ENCODE data around the gene CORIN. TPM values are rescaled to one million over a fixed set of nuclear protein-coding genes. Genes with fewer than 3 reads are reported as not detected.
"Not testable (repeated sequence)": the region's sequence is repeated elsewhere in the genome, so short reads cannot be mapped to it uniquely, and the experiment has no call there.

The CORIN gene
- total RNA-seq, 1 donor from 2014 or later: 2.1 TPM

DNA sequence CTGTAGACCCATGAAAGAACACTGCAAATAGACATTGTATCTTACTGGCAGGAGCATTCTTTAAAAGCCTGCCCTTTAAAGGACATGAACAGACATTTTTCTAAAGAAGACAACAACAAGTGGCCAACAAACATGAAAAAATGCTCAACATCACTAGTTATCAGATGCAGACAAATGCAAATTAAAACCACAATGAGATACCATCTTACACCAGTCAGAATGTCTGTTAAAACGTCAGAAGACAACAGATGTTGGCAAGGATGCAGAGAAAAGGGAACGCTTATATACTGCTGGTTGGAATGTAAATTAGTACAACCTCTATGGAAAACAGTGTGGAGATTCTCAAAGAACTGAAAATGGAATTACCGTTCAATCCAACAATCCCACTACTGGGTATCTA is 275.6 kb downstream of the CORIN start:
- DNase-seq (ENCODE audit: low spot score): no peak
- Mint-ChIP-seq H3K4me3 (ENCODE audit: unreplicated experiment) (no peak overlapping the region), H3K9me3 (ENCODE audit: low read depth) (no peaks in the 10 kb centered on the region), H3K4me1 (ENCODE audit: low read depth) (peaks cover 16% of the 10 kb centered on the region), H3K36me3 (ENCODE audit: low read depth) (peaks cover 25% of the 10 kb centered on the region), H3K27ac (ENCODE audit: unreplicated experiment) (no peak overlapping the region), H3K27me3 (ENCODE audit: low read depth) (no peaks in the 10 kb centered on the region)
- TF ChIP-seq, protein P1, sequence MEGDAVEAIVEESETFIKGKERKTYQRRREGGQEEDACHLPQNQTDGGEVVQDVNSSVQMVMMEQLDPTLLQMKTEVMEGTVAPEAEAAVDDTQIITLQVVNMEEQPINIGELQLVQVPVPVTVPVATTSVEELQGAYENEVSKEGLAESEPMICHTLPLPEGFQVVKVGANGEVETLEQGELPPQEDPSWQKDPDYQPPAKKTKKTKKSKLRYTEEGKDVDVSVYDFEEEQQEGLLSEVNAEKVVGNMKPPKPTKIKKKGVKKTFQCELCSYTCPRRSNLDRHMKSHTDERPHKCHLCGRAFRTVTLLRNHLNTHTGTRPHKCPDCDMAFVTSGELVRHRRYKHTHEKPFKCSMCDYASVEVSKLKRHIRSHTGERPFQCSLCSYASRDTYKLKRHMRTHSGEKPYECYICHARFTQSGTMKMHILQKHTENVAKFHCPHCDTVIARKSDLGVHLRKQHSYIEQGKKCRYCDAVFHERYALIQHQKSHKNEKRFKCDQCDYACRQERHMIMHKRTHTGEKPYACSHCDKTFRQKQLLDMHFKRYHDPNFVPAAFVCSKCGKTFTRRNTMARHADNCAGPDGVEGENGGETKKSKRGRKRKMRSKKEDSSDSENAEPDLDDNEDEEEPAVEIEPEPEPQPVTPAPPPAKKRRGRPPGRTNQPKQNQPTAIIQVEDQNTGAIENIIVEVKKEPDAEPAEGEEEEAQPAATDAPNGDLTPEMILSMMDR (IDR thresholded peaks at IDR 0.05): no peak

DNA sequence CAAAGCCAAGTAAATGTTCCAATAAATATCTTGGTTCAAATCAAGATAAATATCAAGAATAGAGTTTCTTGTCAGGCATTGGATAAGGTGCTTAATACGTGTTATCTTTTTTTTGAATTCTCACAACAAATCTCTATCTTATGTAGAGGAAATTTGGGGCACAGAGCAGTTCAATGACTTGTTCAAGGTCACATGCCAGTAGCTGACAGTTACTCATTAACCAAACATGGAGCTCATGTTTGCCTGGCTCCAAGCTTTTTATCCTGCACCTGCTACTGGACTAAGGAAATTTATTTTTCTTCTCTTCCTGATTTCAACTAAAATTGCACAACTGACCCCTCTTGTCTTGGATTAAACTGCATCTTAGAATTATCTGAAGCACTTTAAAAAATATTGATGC is 276.5 kb downstream of the CORIN start:
- TF ChIP-seq, protein P1 (IDR thresholded peaks at IDR 0.05): no peak
- no peak for DNase-seq (ENCODE audit: low spot score)
- Mint-ChIP-seq H3K4me1 (ENCODE audit: low read depth) (peaks cover 16% of the 10 kb centered on the region), H3K27ac (ENCODE audit: unreplicated experiment) (no peak overlapping the region), H3K27me3 (ENCODE audit: low read depth) (no peaks in the 10 kb centered on the region), H3K9me3 (ENCODE audit: low read depth) (no peaks in the 10 kb centered on the region), H3K36me3 (ENCODE audit: low read depth) (peaks cover 22% of the 10 kb centered on the region), H3K4me3 (ENCODE audit: unreplicated experiment) (no peak overlapping the region)

DNA sequence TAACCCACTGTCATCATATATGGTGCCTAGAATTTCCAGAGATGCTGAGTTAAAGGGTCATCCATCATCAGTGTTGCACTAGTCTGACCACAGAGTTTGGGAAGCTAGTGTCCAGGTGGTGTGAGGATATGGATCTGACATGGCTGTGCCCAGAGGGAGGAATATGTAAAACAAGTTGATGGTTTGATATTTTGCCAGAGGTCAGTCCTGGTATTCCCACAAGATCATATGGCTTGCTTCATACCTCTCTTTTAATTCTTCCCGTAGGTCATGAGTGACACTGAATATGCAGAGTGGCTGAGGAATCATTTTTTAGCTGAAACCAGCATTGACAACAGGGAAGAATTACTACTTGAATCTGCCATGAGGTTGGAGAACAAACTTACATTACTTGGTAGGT is 277.2 kb downstream of the CORIN start:
- H3K4me3 Mint-ChIP-seq (ENCODE audit: unreplicated experiment): no peak overlapping the region
- TF ChIP-seq, protein P1 (IDR thresholded peaks at IDR 0.05): no peak
- H3K9me3 Mint-ChIP-seq (ENCODE audit: low read depth): no peaks in the 10 kb centered on the region
- peaks cover 13% of the 10 kb centered on the region for H3K4me1 Mint-ChIP-seq (ENCODE audit: low read depth)
- DNase-seq (ENCODE audit: low spot score): no peak
- no peak overlapping the region for H3K27ac Mint-ChIP-seq (ENCODE audit: unreplicated experiment)
- H3K36me3 Mint-ChIP-seq (ENCODE audit: low read depth): peaks cover 22% of the 10 kb centered on the region
- H3K27me3 Mint-ChIP-seq (ENCODE audit: low read depth): no peaks in the 10 kb centered on the region

DNA sequence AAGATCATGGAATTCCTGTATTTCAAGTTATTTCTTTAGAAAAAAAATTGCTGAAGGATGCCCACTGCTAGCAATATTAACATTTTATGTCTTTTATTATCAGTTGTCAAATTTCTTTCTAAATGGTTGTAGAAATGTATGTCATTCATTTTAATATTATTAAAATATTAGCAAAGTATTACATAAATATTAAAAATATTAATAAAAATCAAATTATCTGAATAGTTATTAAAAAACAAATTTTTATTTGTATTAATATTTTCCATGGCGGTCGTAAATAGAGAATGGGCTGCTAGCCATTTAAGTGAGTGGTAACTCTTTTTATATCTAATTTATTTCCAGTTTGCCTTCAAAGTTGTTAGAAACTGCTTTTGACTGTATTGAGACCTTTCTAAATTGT is 280.6 kb downstream of the CORIN start:
- Mint-ChIP-seq H3K4me3 (ENCODE audit: unreplicated experiment) (no peak overlapping the region), H3K27ac (ENCODE audit: unreplicated experiment) (no peak overlapping the region), H3K27me3 (ENCODE audit: low read depth) (no peaks in the 10 kb centered on the region), H3K4me1 (ENCODE audit: low read depth) (no peaks in the 10 kb centered on the region), H3K36me3 (ENCODE audit: low read depth) (peaks cover 30% of the 10 kb centered on the region), H3K9me3 (ENCODE audit: low read depth) (no peaks in the 10 kb centered on the region)
- TF ChIP-seq, protein P1 (IDR thresholded peaks at IDR 0.05): no peak
- no peak for DNase-seq (ENCODE audit: low spot score)

DNA sequence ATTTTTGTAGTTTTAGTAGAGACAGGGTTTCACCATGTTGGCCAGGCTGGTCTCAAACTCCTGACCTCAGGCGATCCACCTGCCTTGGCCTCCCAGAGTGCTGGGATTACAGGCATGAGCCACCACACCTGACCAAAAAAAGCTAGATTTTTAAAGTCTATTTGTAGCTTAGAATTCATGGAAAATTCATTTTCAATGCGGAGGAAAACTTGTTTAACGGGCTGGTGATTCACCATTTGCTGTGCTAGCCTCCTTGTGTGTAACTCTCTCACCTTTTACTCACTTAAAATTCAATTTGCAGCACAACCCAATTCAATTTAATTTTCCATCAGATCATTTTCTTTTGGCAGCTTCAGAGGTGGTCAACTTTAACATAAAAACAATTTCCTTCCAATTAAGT is 281.9 kb downstream of the CORIN start:
- not testable (repeated sequence) for H3K4me1 Mint-ChIP-seq (ENCODE audit: low read depth); H3K27me3 Mint-ChIP-seq (ENCODE audit: low read depth); H3K4me3 Mint-ChIP-seq (ENCODE audit: unreplicated experiment); DNase-seq (ENCODE audit: low spot score); H3K9me3 Mint-ChIP-seq (ENCODE audit: low read depth); H3K27ac Mint-ChIP-seq (ENCODE audit: unreplicated experiment)
- peaks cover 33% of the 10 kb centered on the region for H3K36me3 Mint-ChIP-seq (ENCODE audit: low read depth)

DNA sequence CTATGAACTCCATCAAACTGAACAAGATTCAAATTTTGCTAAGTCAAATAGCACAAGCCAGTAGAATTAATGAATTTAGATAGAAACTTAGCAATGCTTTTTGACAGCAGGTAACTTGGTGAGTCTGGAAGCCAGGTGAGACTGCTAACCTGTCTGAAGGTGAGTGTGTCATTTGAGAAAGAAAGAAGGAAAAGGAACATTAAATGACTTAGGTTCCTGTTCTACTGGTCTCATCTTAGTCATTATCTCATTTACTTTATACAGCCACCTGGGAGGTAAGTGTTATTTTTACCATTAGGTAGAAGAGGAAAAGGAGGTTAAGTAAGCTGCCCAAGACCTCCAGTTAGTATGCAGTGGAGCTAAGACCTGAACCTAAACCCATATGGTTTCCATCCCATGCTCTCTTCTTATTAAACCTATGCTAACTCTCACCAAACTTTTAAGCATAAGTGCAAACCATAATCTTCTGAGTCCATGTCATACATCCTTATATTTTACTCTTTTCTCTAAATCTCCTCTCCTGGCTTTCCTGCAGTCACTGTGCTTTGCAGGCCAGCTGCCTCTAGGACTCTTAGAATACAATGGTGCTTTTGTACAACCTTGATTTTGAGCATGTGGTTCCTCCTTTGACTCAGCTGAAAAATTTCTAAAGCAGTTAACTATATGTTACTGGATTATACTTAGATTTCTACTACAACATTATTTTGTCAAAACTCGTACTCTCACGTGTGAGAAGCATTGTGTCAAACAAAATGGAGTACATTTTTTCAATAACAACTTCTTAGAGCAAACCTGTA is 284.3 kb downstream of the CORIN start:
- H3K36me3 Mint-ChIP-seq (ENCODE audit: low read depth): peaks cover 36% of the 10 kb centered on the region
- no peaks in the 10 kb centered on the region for H3K27me3 Mint-ChIP-seq (ENCODE audit: low read depth)
- H3K27ac Mint-ChIP-seq (ENCODE audit: unreplicated experiment): no peak overlapping the region
- H3K9me3 Mint-ChIP-seq (ENCODE audit: low read depth): no peaks in the 10 kb centered on the region
- DNase-seq (ENCODE audit: low spot score): no peak
- H3K4me3 Mint-ChIP-seq (ENCODE audit: unreplicated experiment): no peak overlapping the region
- TF ChIP-seq, protein P1 (IDR thresholded peaks at IDR 0.05): no peak
- H3K4me1 Mint-ChIP-seq (ENCODE audit: low read depth): no peaks in the 10 kb centered on the region
